ENCODE results near the gene WDFY4. TPM values are rescaled to one million over a fixed set of nuclear protein-coding genes. Genes with fewer than 3 reads are reported as not detected.

The WDFY4 gene
- total RNA-seq, 4 donors from 2014 or later = 0.61 to 3.8 (median 0.88) TPM

DNA sequence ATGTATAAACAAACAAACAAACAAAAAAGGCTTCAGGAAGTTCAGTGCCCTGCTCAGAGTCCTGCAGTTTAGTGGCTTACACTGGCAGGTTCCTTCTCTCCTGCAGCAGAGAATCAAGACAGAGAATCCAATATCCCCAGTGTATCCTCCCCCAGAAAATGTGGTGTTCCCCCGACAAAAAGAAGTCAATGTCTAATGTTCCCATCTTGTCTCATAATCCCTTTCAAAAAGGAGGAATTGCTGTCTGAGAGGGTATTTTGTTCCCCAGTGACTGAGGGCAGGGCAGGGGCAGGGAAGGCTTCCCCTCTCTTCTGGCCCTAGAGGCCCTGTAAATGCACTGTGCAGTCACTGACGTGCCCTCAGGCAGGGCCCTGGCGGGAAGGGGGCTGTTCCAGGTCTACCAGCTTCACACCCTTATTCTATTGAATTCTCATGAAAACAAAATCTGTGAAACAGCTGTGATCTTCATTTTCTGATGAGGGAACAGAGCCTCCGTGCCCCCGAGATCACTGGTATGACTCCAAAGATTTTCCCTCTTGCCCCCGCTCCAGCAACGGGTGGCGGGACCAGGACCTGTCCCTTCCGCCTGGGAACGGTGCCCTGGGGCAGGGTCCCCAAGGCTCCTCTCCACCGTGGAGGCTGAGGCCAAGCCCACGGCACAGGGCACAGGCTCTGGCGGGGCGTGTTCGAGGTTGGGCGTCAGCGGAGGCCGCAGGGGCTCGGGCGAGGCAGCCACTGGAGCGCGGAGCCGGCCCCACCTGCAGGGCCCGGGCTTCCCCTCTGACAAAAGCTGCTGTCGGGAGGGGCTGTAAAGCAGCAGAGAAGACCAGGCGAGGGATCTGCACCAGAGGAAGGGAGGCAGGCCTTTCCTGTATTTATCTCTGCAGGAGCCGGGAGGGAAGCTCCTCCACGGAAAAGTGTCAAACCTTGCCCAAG is 13.4 kb upstream of the WDFY4 start:
- Histone ChIP-seq H3K4me3 (peak overlapping the region in 1 of 4 donors; percentile 33), H3K27ac (peak overlapping the region in 3 of 4 donors; percentile 42 to 52 (median 46)), H3K4me1 (peaks cover 0 to 17% (median 10%) of the 10 kb centered on the region in 3 donors), H3K9me3 (no peaks in the 10 kb centered on the region), H3K36me3 (no peaks in the 10 kb centered on the region), H3K27me3 (peaks cover 0 to 10% (median 0%) of the 10 kb centered on the region in 4 donors)
- DNase-seq = peak; percentile 24
- no peak for TF ChIP-seq POLR2A (IDR thresholded peaks at IDR 0.05)
- TF ChIP-seq, protein P1, sequence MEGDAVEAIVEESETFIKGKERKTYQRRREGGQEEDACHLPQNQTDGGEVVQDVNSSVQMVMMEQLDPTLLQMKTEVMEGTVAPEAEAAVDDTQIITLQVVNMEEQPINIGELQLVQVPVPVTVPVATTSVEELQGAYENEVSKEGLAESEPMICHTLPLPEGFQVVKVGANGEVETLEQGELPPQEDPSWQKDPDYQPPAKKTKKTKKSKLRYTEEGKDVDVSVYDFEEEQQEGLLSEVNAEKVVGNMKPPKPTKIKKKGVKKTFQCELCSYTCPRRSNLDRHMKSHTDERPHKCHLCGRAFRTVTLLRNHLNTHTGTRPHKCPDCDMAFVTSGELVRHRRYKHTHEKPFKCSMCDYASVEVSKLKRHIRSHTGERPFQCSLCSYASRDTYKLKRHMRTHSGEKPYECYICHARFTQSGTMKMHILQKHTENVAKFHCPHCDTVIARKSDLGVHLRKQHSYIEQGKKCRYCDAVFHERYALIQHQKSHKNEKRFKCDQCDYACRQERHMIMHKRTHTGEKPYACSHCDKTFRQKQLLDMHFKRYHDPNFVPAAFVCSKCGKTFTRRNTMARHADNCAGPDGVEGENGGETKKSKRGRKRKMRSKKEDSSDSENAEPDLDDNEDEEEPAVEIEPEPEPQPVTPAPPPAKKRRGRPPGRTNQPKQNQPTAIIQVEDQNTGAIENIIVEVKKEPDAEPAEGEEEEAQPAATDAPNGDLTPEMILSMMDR (IDR thresholded peaks at IDR 0.05) = no peak
- WGBS, 2 donors = 50 to 88% methylated on average over 3 to 6 of the region's 28 CpGs
- intact Hi-C loops (cut with DNase I) = no loop called here

DNA sequence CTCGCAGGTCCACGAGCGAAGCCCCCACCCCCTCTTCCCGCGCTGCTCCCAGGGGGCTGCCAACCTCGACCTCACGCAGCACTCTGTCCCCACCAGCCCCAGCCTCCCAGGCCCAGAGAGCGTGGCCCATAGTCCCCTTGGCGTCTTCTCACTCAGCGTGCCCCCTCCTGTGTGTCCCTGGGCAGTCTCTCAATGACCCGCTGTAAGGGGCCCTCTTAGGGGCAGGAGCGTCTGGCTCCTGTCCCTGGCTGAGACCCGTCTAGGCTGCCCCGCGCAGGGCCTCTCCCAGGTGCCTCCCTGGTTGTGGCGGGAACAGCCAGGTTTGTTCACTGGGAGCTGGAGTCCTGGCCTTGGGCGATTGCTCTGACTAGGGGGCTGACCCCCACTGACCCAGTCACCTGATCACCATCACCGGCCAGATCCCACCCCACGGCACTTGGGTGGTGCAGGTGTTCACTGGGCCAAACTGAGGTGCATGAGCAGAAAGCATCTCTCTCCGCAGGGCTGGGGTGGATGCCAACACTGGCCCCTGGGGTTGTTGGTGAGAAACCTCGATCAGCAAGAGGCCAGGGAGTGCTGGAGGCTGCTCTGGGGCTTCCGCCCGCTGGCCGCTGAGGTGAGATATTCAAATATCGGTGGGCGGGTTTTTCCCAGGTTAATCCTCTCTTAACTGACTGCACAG is 12.6 kb upstream of the WDFY4 start:
- H3K4me1 ChIP-seq = peaks cover 0 to 17% (median 10%) of the 10 kb centered on the region in 3 donors
- H3K27ac ChIP-seq = peak overlapping the region in 3 of 4 donors; percentile 42 to 52 (median 46)
- no peak for DNase-seq
- no peak overlapping the region for H3K4me3 ChIP-seq
- H3K9me3 ChIP-seq = no peaks in the 10 kb centered on the region
- H3K36me3 ChIP-seq = no peaks in the 10 kb centered on the region
- H3K27me3 ChIP-seq = peaks cover 0 to 10% (median 0%) of the 10 kb centered on the region in 4 donors
- TF ChIP-seq, protein P1 (IDR thresholded peaks at IDR 0.05) = no peak
- no peak for TF ChIP-seq POLR2A (IDR thresholded peaks at IDR 0.05)
- WGBS, 2 donors = 48 to 79% methylated on average over 8 to 12 of the region's 26 CpGs
- intact Hi-C loops (cut with DNase I) = no loop called here

DNA sequence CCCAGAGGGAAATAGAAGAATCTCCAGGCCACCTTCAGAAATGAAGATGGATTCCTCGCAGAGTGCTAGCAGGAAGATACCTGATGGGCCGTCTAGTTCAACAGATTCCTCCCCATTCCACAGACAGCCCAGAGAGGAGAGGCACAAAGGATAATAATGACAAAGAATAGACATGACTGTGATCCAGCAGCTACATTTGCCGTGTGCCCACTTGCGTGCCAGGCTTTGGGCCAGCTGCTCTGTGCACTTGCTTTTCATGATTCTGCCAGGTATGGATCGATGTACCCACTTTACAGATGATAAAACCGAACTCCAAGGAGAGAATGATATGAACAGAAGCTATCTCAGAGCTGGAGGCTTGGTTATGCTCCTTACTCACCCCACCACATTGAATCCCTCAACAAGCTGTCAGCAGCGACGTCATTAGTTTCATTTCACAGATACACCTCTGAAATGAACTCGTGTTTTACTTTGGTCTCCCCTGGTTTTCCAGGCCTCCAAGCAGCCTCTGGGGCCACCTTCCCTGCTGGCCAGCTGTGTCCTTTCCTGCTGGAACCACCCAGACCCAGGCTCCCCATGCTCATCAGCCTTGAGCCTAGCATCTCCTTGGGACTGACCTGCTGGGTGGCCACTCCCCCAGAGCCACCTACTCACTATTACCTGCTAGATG is 11.9 kb upstream of the WDFY4 start:
- intact Hi-C loops (cut with DNase I) = no loop called here

DNA sequence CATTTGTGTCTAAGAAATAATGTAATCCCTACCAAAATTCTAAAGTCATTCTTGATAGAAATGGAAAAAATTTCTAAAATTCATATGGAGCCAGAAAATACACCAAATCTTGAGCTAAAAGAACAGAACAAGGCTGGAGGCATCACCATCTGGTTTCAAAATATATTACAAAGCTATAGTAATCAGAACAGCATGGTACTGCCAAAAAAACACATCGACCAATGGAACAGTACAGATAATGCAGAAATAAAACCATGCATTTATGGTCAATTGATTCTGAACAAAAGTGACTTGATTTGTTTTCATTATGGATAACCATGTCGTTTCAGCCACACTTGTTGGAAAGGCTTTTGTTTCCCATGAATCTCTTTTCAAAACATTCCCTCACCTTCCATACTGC is 7.0 kb upstream of the WDFY4 start:
- no peak overlapping the region for H3K27ac ChIP-seq
- no peaks in the 10 kb centered on the region for H3K36me3 ChIP-seq
- DNase-seq = no peak
- TF ChIP-seq, protein P1 (IDR thresholded peaks at IDR 0.05) = no peak
- TF ChIP-seq POLR2A (IDR thresholded peaks at IDR 0.05) = no peak
- H3K4me3 ChIP-seq = no peak overlapping the region
- no peaks in the 10 kb centered on the region for H3K4me1 ChIP-seq
- WGBS, 2 donors = 56 to 64% methylated on average over 2 of the region's 2 CpGs
- intact Hi-C loops (cut with DNase I) = no loop called here
- no peaks in the 10 kb centered on the region for H3K27me3 ChIP-seq
- H3K9me3 ChIP-seq = peaks cover 0 to 7% (median 6%) of the 10 kb centered on the region in 3 donors

More for the DNA sequence above, 11.9 kb upstream of the WDFY4 start:
- Histone ChIP-seq H3K9me3 (peaks cover 0 to 4% (median 3%) of the 10 kb centered on the region in 3 donors), H3K4me3 (no peak overlapping the region), H3K27me3 (peaks cover 0 to 10% (median 0%) of the 10 kb centered on the region in 4 donors), H3K4me1 (peaks cover 0 to 17% (median 10%) of the 10 kb centered on the region in 3 donors), H3K36me3 (no peaks in the 10 kb centered on the region), H3K27ac (no peak overlapping the region)
- WGBS, 2 donors = 74 to 79% methylated on average over 9 of the region's 9 CpGs
- no peak for TF ChIP-seq POLR2A (IDR thresholded peaks at IDR 0.05)
- TF ChIP-seq, protein P1 (IDR thresholded peaks at IDR 0.05) = no peak
- no peak for DNase-seq
